Activated naive CD4-positive, alpha-beta T cell treated with anti-CD3 and anti-CD28 coated beads, Interleukin-2, amount 10 ng/mL, durations not matched to agents 7 days and 5 days (primary cell): ENCODE data around the gene AMY1A.
"Not testable (repeated sequence)": the region's sequence is repeated elsewhere in the genome, so short reads cannot be mapped to it uniquely, and the experiment has no call there.

Experiments used
- CTCF ChIA-PET: fragments of 350-600 bp; sonication (Branson Sonifier 250); formaldehyde crosslinking; loops from one replicate; lab custom pipeline; 2021; ENCODE audit warnings: antibody characterized with exemption; lab: Charles Lee
- DNase-seq: peaks from one replicate; pipeline ENCODE4 v3.0.0-alpha.2; 2020
- H3K27ac Mint-ChIP-seq: one replicate; pipeline ENCODE4 v1.8.0; 2021; ENCODE audit warnings: mild to moderate bottlenecking, moderate library complexity, mixed read lengths
- H3K27me3 Mint-ChIP-seq: one replicate; pipeline ENCODE4 v1.8.0; 2021; ENCODE audit warnings: mild to moderate bottlenecking, mixed read lengths
- H3K36me3 Mint-ChIP-seq: one replicate; pipeline ENCODE4 v1.8.0; 2021; ENCODE audit warnings: mixed read lengths
- H3K4me1 Mint-ChIP-seq: one replicate; pipeline ENCODE4 v1.8.0; 2021; ENCODE audit warnings: mixed read lengths
- H3K4me3 Mint-ChIP-seq: one replicate; pipeline ENCODE4 v1.8.0; 2021; ENCODE audit warnings: mild to moderate bottlenecking, moderate library complexity, mixed read lengths
- H3K9me3 Mint-ChIP-seq: one replicate; pipeline ENCODE4 v1.8.0; 2021; ENCODE audit warnings: mixed read lengths

Gene AMY1A

GRCh38 chr1:103655460-103655859, at the start of gene AMY1A:
Gene AMY1A (plus strand): TSS chr1:103655760. CDS start chr1:103656331, 571 bp downstream.
- H3K9me3 Mint-ChIP-seq, H3K4me3 Mint-ChIP-seq, H3K36me3 Mint-ChIP-seq, H3K27me3 Mint-ChIP-seq, DNase-seq, CTCF ChIA-PET, H3K4me1 Mint-ChIP-seq, H3K27ac Mint-ChIP-seq: not testable (repeated sequence)

GRCh38 chr1:103616362-103616761, 39.2 kb upstream of the AMY1A start:
- H3K4me3 Mint-ChIP-seq = no peak overlapping the region
- H3K36me3 Mint-ChIP-seq = no peaks in the 10 kb centered on the region
- no peak for DNase-seq
- H3K9me3 Mint-ChIP-seq = no peaks in the 10 kb centered on the region
- CTCF ChIA-PET = no interaction called here
- no peak overlapping the region for H3K27ac Mint-ChIP-seq
- H3K27me3 Mint-ChIP-seq = no peaks in the 10 kb centered on the region
- no peaks in the 10 kb centered on the region for H3K4me1 Mint-ChIP-seq

GRCh38 chr1:103616994-103617477, 38.5 kb upstream of the AMY1A start, which contains the start of gene AMY2A:
Gene AMY2A (plus strand): TSS chr1:103617427. CDS start chr1:103617441, 14 bp downstream.
- H3K4me3 Mint-ChIP-seq, H3K36me3 Mint-ChIP-seq, H3K27me3 Mint-ChIP-seq, H3K4me1 Mint-ChIP-seq, H3K27ac Mint-ChIP-seq, H3K9me3 Mint-ChIP-seq, DNase-seq, CTCF ChIA-PET: not testable (repeated sequence)

GRCh38 chr1:103627436-103627835, 28.1 kb upstream of the AMY1A start:
- H3K4me1 Mint-ChIP-seq, H3K27me3 Mint-ChIP-seq, H3K36me3 Mint-ChIP-seq, H3K27ac Mint-ChIP-seq, H3K9me3 Mint-ChIP-seq, H3K4me3 Mint-ChIP-seq, DNase-seq, CTCF ChIA-PET: not testable (repeated sequence)

GRCh38 chr1:103641194-103641593, 14.4 kb upstream of the AMY1A start:
- DNase-seq, H3K27ac Mint-ChIP-seq, H3K4me3 Mint-ChIP-seq, CTCF ChIA-PET, H3K9me3 Mint-ChIP-seq, H3K36me3 Mint-ChIP-seq, H3K27me3 Mint-ChIP-seq, H3K4me1 Mint-ChIP-seq: not testable (repeated sequence)

- H3K9me3 Mint-ChIP-seq, DNase-seq, H3K27ac Mint-ChIP-seq, H3K36me3 Mint-ChIP-seq, H3K27me3 Mint-ChIP-seq, H3K4me1 Mint-ChIP-seq, CTCF ChIA-PET, H3K4me3 Mint-ChIP-seq: not testable (repeated sequence)
Measured at GRCh38 chr1:103643908-103644307, 11.7 kb upstream of the AMY1A start.

- DNase-seq, H3K27ac Mint-ChIP-seq, H3K4me3 Mint-ChIP-seq, H3K27me3 Mint-ChIP-seq, H3K4me1 Mint-ChIP-seq, H3K36me3 Mint-ChIP-seq, H3K9me3 Mint-ChIP-seq, CTCF ChIA-PET: not testable (repeated sequence)
Measured at GRCh38 chr1:103650305-103650704, 5.3 kb upstream of the AMY1A start.

- CTCF ChIA-PET, H3K27ac Mint-ChIP-seq, H3K4me1 Mint-ChIP-seq, H3K9me3 Mint-ChIP-seq, H3K4me3 Mint-ChIP-seq, DNase-seq, H3K36me3 Mint-ChIP-seq, H3K27me3 Mint-ChIP-seq: not testable (repeated sequence)
Measured at GRCh38 chr1:103650889-103651288, 4.7 kb upstream of the AMY1A start.

GRCh38 chr1:103654133-103654532, 1.4 kb upstream of the AMY1A start:
- DNase-seq, H3K27me3 Mint-ChIP-seq, H3K4me1 Mint-ChIP-seq, CTCF ChIA-PET, H3K27ac Mint-ChIP-seq, H3K9me3 Mint-ChIP-seq, H3K4me3 Mint-ChIP-seq, H3K36me3 Mint-ChIP-seq: not testable (repeated sequence)

GRCh38 chr1:103676335-103676734, 20.8 kb downstream of the AMY1A start:
- H3K4me1 Mint-ChIP-seq, CTCF ChIA-PET, H3K27ac Mint-ChIP-seq, H3K9me3 Mint-ChIP-seq, DNase-seq, H3K27me3 Mint-ChIP-seq, H3K4me3 Mint-ChIP-seq, H3K36me3 Mint-ChIP-seq: not testable (repeated sequence)

GRCh38 chr1:103696110-103696509, 40.5 kb downstream of the AMY1A start, which contains the start of gene AMY1B:
Gene AMY1B (minus strand): TSS chr1:103696210. CDS start chr1:103695639, 571 bp downstream.
- CTCF ChIA-PET, H3K27me3 Mint-ChIP-seq, H3K4me3 Mint-ChIP-seq, DNase-seq, H3K4me1 Mint-ChIP-seq, H3K9me3 Mint-ChIP-seq, H3K36me3 Mint-ChIP-seq, H3K27ac Mint-ChIP-seq: not testable (repeated sequence)

- DNase-seq, H3K9me3 Mint-ChIP-seq, H3K36me3 Mint-ChIP-seq, CTCF ChIA-PET, H3K27ac Mint-ChIP-seq, H3K4me1 Mint-ChIP-seq, H3K4me3 Mint-ChIP-seq, H3K27me3 Mint-ChIP-seq: not testable (repeated sequence)
Measured at GRCh38 chr1:103697430-103697829, 41.9 kb downstream of the AMY1A start.

GRCh38 chr1:103700669-103701068, 45.1 kb downstream of the AMY1A start:
- H3K4me3 Mint-ChIP-seq, H3K4me1 Mint-ChIP-seq, H3K9me3 Mint-ChIP-seq, H3K36me3 Mint-ChIP-seq, H3K27ac Mint-ChIP-seq, H3K27me3 Mint-ChIP-seq, DNase-seq, CTCF ChIA-PET: not testable (repeated sequence)

GRCh38 chr1:103701256-103701655, 45.7 kb downstream of the AMY1A start:
- H3K4me1 Mint-ChIP-seq, H3K27me3 Mint-ChIP-seq, H3K27ac Mint-ChIP-seq, H3K36me3 Mint-ChIP-seq, CTCF ChIA-PET, DNase-seq, H3K9me3 Mint-ChIP-seq, H3K4me3 Mint-ChIP-seq: not testable (repeated sequence)

GRCh38 chr1:103707670-103708069, 52.1 kb downstream of the AMY1A start:
- DNase-seq, H3K27ac Mint-ChIP-seq, H3K4me3 Mint-ChIP-seq, H3K9me3 Mint-ChIP-seq, H3K4me1 Mint-ChIP-seq, H3K36me3 Mint-ChIP-seq, CTCF ChIA-PET, H3K27me3 Mint-ChIP-seq: not testable (repeated sequence)

- DNase-seq, H3K4me3 Mint-ChIP-seq, H3K27me3 Mint-ChIP-seq, H3K9me3 Mint-ChIP-seq, CTCF ChIA-PET, H3K27ac Mint-ChIP-seq, H3K36me3 Mint-ChIP-seq, H3K4me1 Mint-ChIP-seq: not testable (repeated sequence)
Measured at GRCh38 chr1:103710381-103710780, 54.8 kb downstream of the AMY1A start.
